HepG2 (cell line): ENCODE results near the gene DIS3L2. TPM values are rescaled to one million over a fixed set of nuclear protein-coding genes. Genes with fewer than 3 reads are reported as not detected.
A peak's percentile ranks its signal among the peaks of the same experiment; 100 is the strongest.

Source experiments
- BORCS8-MEF2B ChIP-seq: sonication (generic); formaldehyde crosslinking; IDR thresholded peaks from 2 replicates; pipeline ENCODE4 v1.8.0; 2022; ENCODE audit warnings: mild to moderate bottlenecking, missing genetic modification reagents
- CCDC6 ChIP-seq: sonication (generic); formaldehyde crosslinking; IDR thresholded peaks from 2 replicates; pipeline ENCODE4 v1.8.1; 2022; ENCODE audit warnings: mild to moderate bottlenecking, missing genetic modification reagents, moderate library complexity
- CEBPG ChIP-seq: IDR thresholded peaks from 2 replicates; pipeline ENCODE4 v1.6.1; 2016
- DNMT3B ChIP-seq: conservative IDR thresholded peaks from 2 replicates; pipeline ENCODE4 v1.6.1; 2016; ENCODE audit warnings: missing biosample characterization, control low read depth
- GPBP1L1 ChIP-seq: sonication (generic); formaldehyde crosslinking; IDR thresholded peaks from 2 replicates; pipeline ENCODE4 v1.5.0; 2020; ENCODE audit warnings: mild to moderate bottlenecking, missing genetic modification reagents
- JUN ChIP-seq: sonication (generic); formaldehyde crosslinking; IDR thresholded peaks from 2 replicates; pipeline ENCODE4 v1.4.0; 2020; ENCODE audit warnings: mild to moderate bottlenecking, missing genetic modification reagents
- MAFK ChIP-seq, 2 experiments: IDR thresholded peaks in 1 of 2; conservative IDR thresholded peaks in 1 of 2; 2 replicates each; pipeline ENCODE4 v1.6.1; 2011; ENCODE audit warnings: improper control_type of control experiment in 2 of 2, low read length in 2 of 2
- MAX ChIP-seq: IDR thresholded peaks from 2 replicates; pipeline ENCODE4 v1.6.1; 2012; ENCODE audit warnings: inconsistent platforms
- MED1 ChIP-seq: sonication (generic); formaldehyde crosslinking; IDR thresholded peaks from 2 replicates; pipeline ENCODE4 v1.4.0; 2020; ENCODE audit warnings: missing genetic modification reagents
- MXD1 ChIP-seq: sonication (generic); formaldehyde crosslinking; IDR thresholded peaks from 2 replicates; pipeline ENCODE4 v1.4.0; 2020; ENCODE audit warnings: mild to moderate bottlenecking, missing genetic modification reagents
- NR2C2 ChIP-seq: sonication (generic); formaldehyde crosslinking; IDR thresholded peaks from 2 replicates; pipeline ENCODE4 v1.4.0; 2020; ENCODE audit warnings: missing genetic modification reagents, mild to moderate bottlenecking, moderate library complexity, borderline replicate concordance
- PAXIP1 ChIP-seq: sonication (generic); formaldehyde crosslinking; conservative IDR thresholded peaks from 2 replicates; pipeline ENCODE4 v1.4.0; 2020; ENCODE audit warnings: mild to moderate bottlenecking, missing genetic modification reagents, moderate library complexity
- POGZ ChIP-seq: sonication (generic); formaldehyde crosslinking; IDR thresholded peaks from 2 replicates; pipeline ENCODE4 v1.4.0; 2020; ENCODE audit warnings: mild to moderate bottlenecking, missing genetic modification reagents
- RARA ChIP-seq: IDR thresholded peaks from 2 replicates; pipeline ENCODE4 v1.6.1; 2016; ENCODE audit warnings: missing genetic modification reagents, missing compliant biosample characterization
- SIX1 ChIP-seq: sonication (generic); formaldehyde crosslinking; IDR thresholded peaks from 2 replicates; pipeline ENCODE4 v1.4.0; 2020; ENCODE audit warnings: missing genetic modification reagents, borderline replicate concordance
- SOX6 ChIP-seq, 2 experiments: fragments of 450-650 bp in 1 of 2; sonication (generic) in 1 of 2; formaldehyde crosslinking in 1 of 2; IDR thresholded peaks; 2 replicates each; pipeline versions ENCODE4 v1.4.0 to v1.6.1; 2017 to 2020; ENCODE audit warnings: antibody characterized with exemption in 1 of 2, mild to moderate bottlenecking in 1 of 2, missing genetic modification reagents in 1 of 2
- YEATS2 ChIP-seq: sonication (generic); formaldehyde crosslinking; IDR thresholded peaks from 2 replicates; pipeline ENCODE4 v1.4.0; 2020; ENCODE audit warnings: missing genetic modification reagents, borderline replicate concordance
- ZKSCAN5 ChIP-seq: sonication (generic); formaldehyde crosslinking; IDR thresholded peaks from 2 replicates; pipeline ENCODE4 v1.5.1; 2020; ENCODE audit warnings: mild to moderate bottlenecking, missing genetic modification reagents
- ZNF317 ChIP-seq: sonication (generic); formaldehyde crosslinking; IDR thresholded peaks from 2 replicates; pipeline ENCODE4 v1.5.0; 2020; ENCODE audit warnings: mild to moderate bottlenecking, missing genetic modification reagents
- ZNF557 ChIP-seq: sonication (generic); formaldehyde crosslinking; IDR thresholded peaks from 2 replicates; pipeline ENCODE4 v1.4.0; 2020; ENCODE audit warnings: missing genetic modification reagents
- ZNF660 ChIP-seq: sonication (generic); formaldehyde crosslinking; IDR thresholded peaks from 2 replicates; pipeline ENCODE4 v1.5.1; 2020; ENCODE audit warnings: mild to moderate bottlenecking, low read depth, missing genetic modification reagents, borderline replicate concordance
- ZNF710 ChIP-seq: sonication (generic); formaldehyde crosslinking; IDR thresholded peaks from 2 replicates; pipeline ENCODE4 v1.5.0; 2020; ENCODE audit warnings: mild to moderate bottlenecking, missing genetic modification reagents, borderline replicate concordance
- ZNF792 ChIP-seq: IDR thresholded peaks from 2 replicates; pipeline ENCODE4 v1.6.1; 2016
- ZNF891 ChIP-seq: sonication (generic); formaldehyde crosslinking; IDR thresholded peaks from 2 replicates; pipeline ENCODE4 v1.5.0; 2020; ENCODE audit warnings: mild to moderate bottlenecking, missing genetic modification reagents
- polyA plus RNA-seq, 8 experiments: library from polyadenylated mRNA; depleted of rRNA in 3 of 8; stranded (reverse) in 7 of 8; unstranded in 1 of 8; fragments of >200 nt; fragmentation: Illumina TruSeq in 4 of 8; extraction: Trizol in 4 of 8; gene quantifications; 2 replicates each; pipeline versions ENCODE4 v1.2.1 to v1.2.3, GENCODE V29; 2011 to 2016; ENCODE audit warnings: low read depth in 4 of 8, missing spikeins in 1 of 8, mixed read lengths in 1 of 8; ENCODE audit not compliant: insufficient read depth in 1 of 8
- total RNA-seq, 5 experiments: library from RNA; depleted of rRNA; stranded (reverse); fragments of >200 nt; fragmentation: Illumina TruSeq; extraction: Trizol; gene quantifications; 2 replicates each; pipeline ENCODE4 v1.2.3, GENCODE V29; 2016; ENCODE audit warnings: low read depth in 1 of 5

DIS3L2 gene
- total and polyA plus RNA-seq, 2 of the 13 experiments (the other 11 are each of a cell fraction or from before 2014, with no cell fraction given), result 7.0 to 23.9 TPM

- TF ChIP-seq SIX1 (CRISPR knock-in tag) (peak; percentile 41; the same call in 1 of the 2 replicates), PAXIP1 (peak; percentile 89), NR2C2 (CRISPR knock-in tag) (no peak), POGZ (CRISPR knock-in tag) (0 out of 2 replicates have a peak, but pooled peaks have one; percentile 16), SOX6 (IDR thresholded peaks at IDR 0.05) (no peak), SOX6 (CRISPR knock-in tag; IDR thresholded peaks at IDR 0.05) (peak; percentile 96), MXD1 (CRISPR knock-in tag) (no peak), RARA (CRISPR knock-in tag) (peak; percentile 74), ZNF710 (CRISPR knock-in tag) (no peak), ZNF660 (CRISPR knock-in tag) (no peak), MAFK (conservative IDR thresholded peaks at IDR 0.05 in 1 of 2, IDR thresholded peaks at IDR 0.05 in 1 of 2; ENCODE audit: low read length in 2 of 2) (peak in 1 of 2 experiments; percentile 39; a peak in 3 of 4 replicates), BORCS8-MEF2B (CRISPR knock-in tag) (no peak), GPBP1L1 (CRISPR knock-in tag) (no peak), MAX (peak; percentile 16; the same call in 1 of the 2 replicates), DNMT3B (CRISPR knock-in tag) (0 out of 2 replicates have a peak, but pooled peaks have one; percentile 82), CEBPG (CRISPR knock-in tag) (peak; percentile 18; the same call in 1 of the 2 replicates), ZNF557 (CRISPR knock-in tag) (no peak), JUN (CRISPR knock-in tag) (peak; percentile 91), ZKSCAN5 (CRISPR knock-in tag) (no peak), ZNF891 (CRISPR knock-in tag) (no peak), ZNF792 (CRISPR knock-in tag) (peak; percentile 31; the same call in 1 of the 2 replicates), MED1 (CRISPR knock-in tag) (peak; percentile 66; the same call in 1 of the 2 replicates), CCDC6 (CRISPR knock-in tag) (0 out of 2 replicates have a peak, but pooled peaks have one; percentile 25), YEATS2 (CRISPR knock-in tag) (peak; percentile 33; the same call in 1 of the 2 replicates), ZNF317 (CRISPR knock-in tag) (peak; percentile 65; the same call in 1 of the 2 replicates)
These were observed 339.4 kb downstream of the DIS3L2 start (continued) for GRCh38 chr2:232300894-232301387.
